HCT116 (cell line): ENCODE measurements around the gene DQX1. TPM values are rescaled to one million over a fixed set of nuclear protein-coding genes. Genes with fewer than 3 reads are reported as not detected.

Experiments
- ATAC-seq: fragments of 200-7000 bp; cut with Tn5 transposase; 2 replicates; pipeline ENCODE4 v1.9.1; 2020; ENCODE audit warnings: mild to moderate bottlenecking, moderate library complexity
- BruUV-seq: library from RNA; stranded (reverse); fragments of 400-500 nt; replicated peaks from 2 replicates; lab custom pipeline; 2021; lab: Mats Ljungman, UMichigan
- CTCF ChIA-PET: fragments of 300-600 bp; sonication (Branson Sonifier 250); formaldehyde crosslinking; loops from one replicate; lab custom pipeline; 2021; ENCODE audit warnings: antibody characterized with exemption; lab: Charles Lee
- POLR2A ChIA-PET: fragments of 300-600, 350-600 bp; sonication (Branson Sonifier 250); formaldehyde crosslinking; loops from one replicate; lab custom pipeline; 2021; ENCODE audit warnings: antibody characterized with exemption; lab: Charles Lee
- RAD21 ChIA-PET, 2 experiments: fragments of 300-600 bp; sonication (Branson Sonifier 250); formaldehyde crosslinking; loops; one replicate each; lab custom pipeline; 2023; ENCODE audit warnings: low total read pairs in 2 of 2; ENCODE audit not compliant: uncharacterized antibody in 2 of 2, unreplicated experiment in 2 of 2, low non-redundant PET in 1 of 2; lab: Charles Lee
- DNase-seq: peaks from one replicate; pipeline ENCODE4 v3.0.0-alpha.2; 2010; ENCODE audit warnings: low read depth, low spot score
- H2AFZ ChIP-seq: fragments of 200-600 bp; shearing (Covaris generic), sonication (generic); 2 replicates; pipeline ENCODE4 v1.6.1; 2017; ENCODE audit warnings: low read depth, mixed run types, mixed read lengths, antibody characterized with exemption, low read length; ENCODE audit not compliant: poor library complexity, severe bottlenecking
- H3K27ac ChIP-seq: 2 replicates; pipeline ENCODE4 v1.5.1; 2012; ENCODE audit warnings: low read depth, low read length
- H3K27me3 ChIP-seq: fragments of 200-600 bp; sonication (generic); 2 replicates; pipeline ENCODE4 v1.6.1; 2016; ENCODE audit warnings: mixed run types, low read length, mixed read lengths; ENCODE audit not compliant: insufficient read depth
- H3K36me3 ChIP-seq, 2 experiments: fragments of 200-500 bp in 1 of 2; fragments of 200-600 bp in 1 of 2; sonication (Bioruptor generic) in 1 of 2; sonication (generic) in 1 of 2; 2 replicates each; pipeline versions ENCODE4 v1.5.1 to v1.6.1; 2014 to 2016; ENCODE audit warnings: low read length in 2 of 2, inconsistent platforms in 1 of 2, mixed read lengths in 1 of 2, mixed run types in 1 of 2; ENCODE audit not compliant: insufficient read depth in 2 of 2, control insufficient read depth in 1 of 2
- H3K4me1 ChIP-seq, 2 experiments: fragments of 200-600 bp in 1 of 2; sonication (generic) in 1 of 2; 2 replicates each; pipeline versions ENCODE4 v1.5.1 to v1.6.1; 2012 to 2017; ENCODE audit warnings: low read length in 2 of 2, inconsistent platforms in 1 of 2, mild to moderate bottlenecking in 1 of 2, mixed read lengths in 1 of 2, mixed run types in 1 of 2, moderate library complexity in 1 of 2; ENCODE audit not compliant: insufficient read depth in 2 of 2, control insufficient read depth in 1 of 2
- H3K4me2 ChIP-seq: fragments of 200-600 bp; sonication (generic); 2 replicates; pipeline ENCODE4 v1.6.1; 2017; ENCODE audit warnings: mixed run types, low read length, mixed read lengths
- H3K4me3 ChIP-seq, 2 experiments: fragments of 200-600 bp in 1 of 2; sonication (generic) in 1 of 2; replicated peaks in 1 of 2; 2 replicates each; pipeline ENCODE4 v1.5.1; 2011 to 2016; ENCODE audit warnings: low read length in 2 of 2, control low read depth in 1 of 2, low read depth in 1 of 2, mild to moderate bottlenecking in 1 of 2, mixed read lengths in 1 of 2, mixed run types in 1 of 2
- H3K79me2 ChIP-seq: fragments of 200-600 bp; sonication (generic); 2 replicates; pipeline ENCODE4 v1.6.1; 2017; ENCODE audit warnings: mild to moderate bottlenecking, mixed run types, low read length, moderate library complexity, mixed read lengths; ENCODE audit not compliant: insufficient read depth
- H3K9ac ChIP-seq: fragments of 200-600 bp; sonication (generic); 2 replicates; pipeline ENCODE4 v1.6.1; 2016; ENCODE audit warnings: low read length, mixed read lengths
- H3K9me2 ChIP-seq: fragments of 200-600 bp; sonication (generic), shearing (Covaris generic); 2 replicates; pipeline ENCODE4 v1.6.1; 2017; ENCODE audit warnings: mixed run types, mild to moderate bottlenecking, moderate library complexity; ENCODE audit not compliant: insufficient read depth
- H3K9me3 ChIP-seq, 2 experiments: fragments of 200-500 bp in 1 of 2; fragments of 200-600 bp in 1 of 2; sonication (Bioruptor generic) in 1 of 2; sonication (generic) in 1 of 2; 2 replicates each; pipeline ENCODE4 v1.6.1; 2014 to 2017; ENCODE audit warnings: low read length in 2 of 2, mixed read lengths in 2 of 2, inconsistent platforms in 1 of 2, low read depth in 1 of 2, mild to moderate bottlenecking in 1 of 2, mixed run types in 1 of 2, moderate library complexity in 1 of 2; ENCODE audit not compliant: control insufficient read depth in 1 of 2, insufficient read depth in 1 of 2
- H4K20me1 ChIP-seq: fragments of 200-600 bp; sonication (generic), shearing (Covaris generic); 2 replicates; pipeline ENCODE4 v1.6.1; 2017; ENCODE audit warnings: mixed run types, mild to moderate bottlenecking, moderate library complexity; ENCODE audit not compliant: insufficient read depth
- EGR1 ChIP-seq: IDR thresholded peaks from 2 replicates; pipeline ENCODE4 v1.6.1; 2012; ENCODE audit warnings: low read depth
- ELF1 ChIP-seq: IDR thresholded peaks from 2 replicates; pipeline ENCODE4 v1.6.1; 2012; ENCODE audit warnings: low read depth, borderline replicate concordance
- EZH2phosphoT487 ChIP-seq: fragments of 200-600 bp; IDR thresholded peaks from 2 replicates; pipeline ENCODE4 v1.6.1; 2018; ENCODE audit warnings: antibody characterized with exemption, borderline replicate concordance
- JUND ChIP-seq: IDR thresholded peaks from 2 replicates; pipeline ENCODE4 v1.6.1; 2012
- POLR2A ChIP-seq: IDR thresholded peaks from 2 replicates; pipeline ENCODE4 v1.7.0; 2011; ENCODE audit warnings: borderline replicate concordance; ENCODE audit not compliant: insufficient read depth, insufficient read length; ENCODE audit errors: extremely low read depth
- POLR2AphosphoS5 ChIP-seq: IDR thresholded peaks from 2 replicates; pipeline ENCODE4 v1.6.1; 2011; ENCODE audit warnings: mild to moderate bottlenecking, low read depth, low read length, moderate library complexity
- RAD21 ChIP-seq: IDR thresholded peaks from 2 replicates; pipeline ENCODE4 v1.6.1; 2012; ENCODE audit warnings: low read depth, mild to moderate bottlenecking
- SIN3A ChIP-seq: IDR thresholded peaks from 2 replicates; pipeline ENCODE4 v1.6.1; 2012; ENCODE audit warnings: low read depth
- SP1 ChIP-seq: IDR thresholded peaks from 2 replicates; pipeline ENCODE4 v1.6.1; 2012; ENCODE audit warnings: low read depth
- SRF ChIP-seq: IDR thresholded peaks from 2 replicates; pipeline ENCODE4 v1.6.1; 2012; ENCODE audit warnings: low read depth
- TCF7L2 ChIP-seq: IDR thresholded peaks from 2 replicates; pipeline ENCODE4 v1.7.0; 2011; ENCODE audit warnings: borderline replicate concordance, inconsistent platforms; ENCODE audit not compliant: insufficient read depth, insufficient read length; ENCODE audit errors: extremely low read depth
- YY1 ChIP-seq: IDR thresholded peaks from 2 replicates; pipeline ENCODE4 v1.6.1; 2011; ENCODE audit warnings: low read length, low read depth, moderate library complexity, mild to moderate bottlenecking; ENCODE audit not compliant: insufficient replicate concordance; ENCODE audit errors: extremely low read depth
- ZBTB33 ChIP-seq: IDR thresholded peaks from 2 replicates; pipeline ENCODE4 v1.6.1; 2011; ENCODE audit warnings: mild to moderate bottlenecking, low read length, moderate library complexity; ENCODE audit not compliant: insufficient replicate concordance; ENCODE audit errors: extremely low read depth
- ZFX ChIP-seq: fragments of 450-650 bp; IDR thresholded peaks from 2 replicates; pipeline ENCODE4 v1.6.1; 2017
- ZNF274 ChIP-seq: fragments of 200-500 bp; sonication (Bioruptor generic); IDR thresholded peaks from 2 replicates; pipeline ENCODE4 v1.6.1; 2014; ENCODE audit warnings: mild to moderate bottlenecking, low read depth, low read length, inconsistent platforms
- intact Hi-C: fragments of 100-400 bp; cut with micrococcal nuclease; formaldehyde crosslinking; loops from 2 replicates; pipeline ENCODE4 v1.10.0; 2022
- total RNA-seq: library from RNA; stranded (reverse); gene quantifications from one replicate; pipeline ENCODE4 v1.2.1, GENCODE V29; 2021; ENCODE audit not compliant: unreplicated experiment
- TF ChIP-seq, protein P1 (sequence below), 3 experiments: fragments of 200-600 bp in 1 of 3; sonication (generic) in 1 of 3; IDR thresholded peaks in 2 of 3; conservative IDR thresholded peaks in 1 of 3; 2 replicates each; pipeline ENCODE4 v1.5.1; 2012 to 2017; ENCODE audit warnings: low read depth in 2 of 3, low read length in 2 of 3, antibody characterized with exemption in 1 of 3, borderline replicate concordance in 1 of 3, control low read depth in 1 of 3, mild to moderate bottlenecking in 1 of 3, mixed read lengths in 1 of 3, mixed run types in 1 of 3, moderate library complexity in 1 of 3; ENCODE audit not compliant: insufficient read depth in 1 of 3

The DQX1 gene
- total RNA-seq, 1 experiment from 2014 or later = 0.98 TPM

GRCh38 chr2:74544634-74545033 is 18.6 kb upstream of the DQX1 start:
- no TSS peak for BruUV-seq
- no peak overlapping the region for H3K27ac ChIP-seq

GRCh38 chr2:74542978-74543377 is 16.9 kb upstream of the DQX1 start:
- Histone ChIP-seq H2AFZ (no peak overlapping the region), H3K27ac (no peak overlapping the region), H3K27me3 (no peaks in the 10 kb centered on the region), H3K4me1 (peaks cover 0 to 1% of the 10 kb centered on the region in 2 experiments; a peak in 3 of 4 replicates), H3K4me2 (no peak overlapping the region), H4K20me1 (no peaks in the 10 kb centered on the region), H3K79me2 (no peaks in the 10 kb centered on the region), H3K9ac (no peak overlapping the region), H3K36me3 (no peaks in the 10 kb centered on the region), H3K9me3 (no peaks in the 10 kb centered on the region), H3K9me2 (no peaks in the 10 kb centered on the region), H3K4me3 (no peak overlapping the region)
- no TSS peak for BruUV-seq
- DNase-seq = no peak
- RAD21 ChIA-PET = no interaction called here
- CTCF ChIA-PET = no interaction called here
- no peak for ATAC-seq
- POLR2A ChIA-PET = interaction anchor here (1.0 kb wide), 1 partner anchor 12 kb away, joined by 3 read pairs; no protein-coding TSS in a partner anchor
- intact Hi-C loops = no loop called here
- no peak for TF ChIP-seq EZH2phosphoT487
- no peak for TF ChIP-seq TCF7L2
- no peak for TF ChIP-seq POLR2A
- no peak for TF ChIP-seq RAD21
- TF ChIP-seq ELF1 = no peak
- no peak for TF ChIP-seq ZBTB33
- no peak for TF ChIP-seq ZFX
- TF ChIP-seq SRF = no peak
- no peak for TF ChIP-seq ZNF274
- TF ChIP-seq JUND = no peak
- TF ChIP-seq POLR2AphosphoS5 = no peak
- no peak for TF ChIP-seq EGR1

More at GRCh38 chr2:74544634-74545033, 18.6 kb upstream of the DQX1 start:
- H3K4me3 ChIP-seq = no peak overlapping the region
- no peaks in the 10 kb centered on the region for H3K27me3 ChIP-seq
- H3K36me3 ChIP-seq = no peaks in the 10 kb centered on the region
- no peaks in the 10 kb centered on the region for H4K20me1 ChIP-seq
- ATAC-seq (no peak), DNase-seq (no peak)
- H3K79me2 ChIP-seq = peaks cover 4% of the 10 kb centered on the region; the same call in 1 of the 2 replicates
- no peaks in the 10 kb centered on the region for H3K9me2 ChIP-seq
- ChIA-PET POLR2A (no interaction called here), RAD21 (no interaction called here), CTCF (interaction anchor here (0.9 to 1.8 kb wide), 3 partner anchors 13 to 62 kb away, joined by 5 to 6 read pairs (median 5); partner anchors contain the start of genes AUP1, CCDC142, HTRA2 and TTC31)
- H3K9me3 ChIP-seq = no peaks in the 10 kb centered on the region
- peaks cover 4 to 16% of the 10 kb centered on the region in 2 experiments; a peak in 3 of 4 replicates for H3K4me1 ChIP-seq
- no peak overlapping the region for H3K9ac ChIP-seq
- TF ChIP-seq ZNF274 (no peak), SP1 (no peak), YY1 (no peak), POLR2A (no peak), RAD21 (peak; percentile 68), SRF (no peak), SIN3A (no peak)
- TF ChIP-seq, protein P1, sequence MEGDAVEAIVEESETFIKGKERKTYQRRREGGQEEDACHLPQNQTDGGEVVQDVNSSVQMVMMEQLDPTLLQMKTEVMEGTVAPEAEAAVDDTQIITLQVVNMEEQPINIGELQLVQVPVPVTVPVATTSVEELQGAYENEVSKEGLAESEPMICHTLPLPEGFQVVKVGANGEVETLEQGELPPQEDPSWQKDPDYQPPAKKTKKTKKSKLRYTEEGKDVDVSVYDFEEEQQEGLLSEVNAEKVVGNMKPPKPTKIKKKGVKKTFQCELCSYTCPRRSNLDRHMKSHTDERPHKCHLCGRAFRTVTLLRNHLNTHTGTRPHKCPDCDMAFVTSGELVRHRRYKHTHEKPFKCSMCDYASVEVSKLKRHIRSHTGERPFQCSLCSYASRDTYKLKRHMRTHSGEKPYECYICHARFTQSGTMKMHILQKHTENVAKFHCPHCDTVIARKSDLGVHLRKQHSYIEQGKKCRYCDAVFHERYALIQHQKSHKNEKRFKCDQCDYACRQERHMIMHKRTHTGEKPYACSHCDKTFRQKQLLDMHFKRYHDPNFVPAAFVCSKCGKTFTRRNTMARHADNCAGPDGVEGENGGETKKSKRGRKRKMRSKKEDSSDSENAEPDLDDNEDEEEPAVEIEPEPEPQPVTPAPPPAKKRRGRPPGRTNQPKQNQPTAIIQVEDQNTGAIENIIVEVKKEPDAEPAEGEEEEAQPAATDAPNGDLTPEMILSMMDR (IDR thresholded peaks at IDR 0.05 in 2 of 3, conservative IDR thresholded peaks at IDR 0.05 in 1 of 3; ENCODE audit: borderline replicate concordance in 1 of 3, insufficient read depth in 1 of 3, low read depth in 2 of 3, low read length in 2 of 3) = peak in 2 of 3 experiments; percentile 49; a peak in 5 of 6 replicates
- intact Hi-C loops = loop anchor here (1.0 kb wide), 1 partner anchor 61 kb away; the partner anchor contains the start of gene TTC31
- H3K4me2 ChIP-seq = no peak overlapping the region
- H2AFZ ChIP-seq = no peak overlapping the region
